Cardiac muscle cell (in vitro differentiated cells and primary cell): Measurements from ENCODE around the gene COL25A1. TPM values are rescaled to one million over a fixed set of nuclear protein-coding genes. Genes with fewer than 3 reads are reported as not detected.
A peak's percentile ranks its signal among the peaks of the same experiment; 100 is the strongest.
"Not testable (repeated sequence)": the region's sequence is repeated elsewhere in the genome, so short reads cannot be mapped to it uniquely, and the experiment has no call there.

ENCODE experiments used
- DNase-seq, 2 donors: peaks; one replicate each; pipeline versions ENCODE4 v3.0.0 to v3.0.0-alpha.2; 2010 to 2017; ENCODE audit warnings: low read depth in 1 of 2, low spot score in 1 of 2
- H3K27ac ChIP-seq: fragments of 200-600 bp; sonication (generic); 2 replicates; pipeline ENCODE4 v1.5.1; 2016
- H3K27me3 ChIP-seq: fragments of 200-600 bp; sonication (generic); 2 replicates; pipeline ENCODE4 v1.6.0; 2016; ENCODE audit warnings: control low read depth
- H3K36me3 ChIP-seq: fragments of 200-600 bp; sonication (generic); 2 replicates; pipeline ENCODE4 v1.5.1; 2016; ENCODE audit warnings: control low read depth
- H3K4me1 ChIP-seq: fragments of 200-600 bp; sonication (generic); 2 replicates; pipeline ENCODE4 v1.8.1; 2017; ENCODE audit warnings: low read depth, mild to moderate bottlenecking, mixed run types
- H3K4me3 ChIP-seq: fragments of 200-600 bp; sonication (generic); 2 replicates; pipeline ENCODE4 v1.5.1; 2016; ENCODE audit warnings: mild to moderate bottlenecking
- H3K9me3 ChIP-seq: fragments of 200-600 bp; sonication (generic); 2 replicates; pipeline ENCODE4 v1.5.1; 2017; ENCODE audit warnings: low read depth, mild to moderate bottlenecking, control low read depth
- CTCF ChIP-seq: IDR thresholded peaks from 2 replicates; pipeline ENCODE4 v1.5.1; 2012; ENCODE audit warnings: low read depth, mild to moderate bottlenecking, low read length
- polyA plus RNA-seq: library from polyadenylated mRNA; unstranded; fragments of >200 nt; fragmentation: Nextera tagmentation; extraction: Ambion mirVana; gene quantifications from 2 replicates; pipeline ENCODE4 v1.2.1, GENCODE V29; 2016
- total RNA-seq: library from RNA; depleted of rRNA; stranded (reverse); fragments of >200 nt; gene quantifications from 2 replicates; pipeline ENCODE4 v1.2.3, GENCODE V29; 2016

COL25A1 gene
- total and polyA plus RNA-seq, 2 experiments from 2014 or later = 3.5 to 8.4 TPM

GRCh38 chr4:108991551-108992328 is 310.7 kb downstream of the COL25A1 start:
- Histone ChIP-seq H3K4me3 (no peak overlapping the region), H3K9me3 (no peaks in the 10 kb centered on the region), H3K36me3 (no peaks in the 10 kb centered on the region), H3K27me3 (no peaks in the 10 kb centered on the region), H3K4me1 (no peaks in the 10 kb centered on the region), H3K27ac (no peak overlapping the region)
- no peak for TF ChIP-seq CTCF
- DNase-seq = peak in 1 of 2 donors; percentile 86

- H3K4me3 ChIP-seq = no peak overlapping the region
- no peak overlapping the region for H3K27ac ChIP-seq
- H3K36me3 ChIP-seq = no peaks in the 10 kb centered on the region
- H3K4me1 ChIP-seq = no peaks in the 10 kb centered on the region
- no peaks in the 10 kb centered on the region for H3K9me3 ChIP-seq
- H3K27me3 ChIP-seq = no peaks in the 10 kb centered on the region
- DNase-seq = no peak
- TF ChIP-seq CTCF = no peak
These were observed 313.8 kb downstream of the COL25A1 start for GRCh38 chr4:108988464-108989195.

GRCh38 chr4:108984495-108984894 is 318.0 kb downstream of the COL25A1 start:
- not testable (repeated sequence) for H3K36me3 ChIP-seq, H3K9me3 ChIP-seq, H3K4me3 ChIP-seq, DNase-seq, H3K27me3 ChIP-seq, H3K4me1 ChIP-seq, H3K27ac ChIP-seq

GRCh38 chr4:108982402-108983185 is 319.9 kb downstream of the COL25A1 start:
- no peaks in the 10 kb centered on the region for H3K4me1 ChIP-seq
- no peaks in the 10 kb centered on the region for H3K9me3 ChIP-seq
- no peaks in the 10 kb centered on the region for H3K27me3 ChIP-seq
- no peak for DNase-seq
- no peak overlapping the region for H3K4me3 ChIP-seq
- no peak overlapping the region for H3K27ac ChIP-seq
- no peaks in the 10 kb centered on the region for H3K36me3 ChIP-seq
- no peak for TF ChIP-seq CTCF

GRCh38 chr4:108980455-108981239 is 321.8 kb downstream of the COL25A1 start:
- Histone ChIP-seq H3K36me3 (no peaks in the 10 kb centered on the region), H3K9me3 (no peaks in the 10 kb centered on the region), H3K27me3 (no peaks in the 10 kb centered on the region), H3K27ac (no peak overlapping the region), H3K4me1 (no peaks in the 10 kb centered on the region), H3K4me3 (no peak overlapping the region)
- no peak for DNase-seq
- TF ChIP-seq CTCF = no peak
